Cardiac muscle cell (in vitro differentiated cells and primary cell): ENCODE measurements around the gene STX8. TPM values are rescaled to one million over a fixed set of nuclear protein-coding genes. Genes with fewer than 3 reads are reported as not detected.

Experiments
- polyA plus RNA-seq: library from polyadenylated mRNA; unstranded; fragments of >200 nt; fragmentation: Nextera tagmentation; extraction: Ambion mirVana; gene quantifications from 2 replicates; pipeline ENCODE4 v1.2.1, GENCODE V29; 2016
- total RNA-seq: library from RNA; depleted of rRNA; stranded (reverse); fragments of >200 nt; gene quantifications from 2 replicates; pipeline ENCODE4 v1.2.3, GENCODE V29; 2016

The STX8 gene
- total and polyA plus RNA-seq, 2 experiments from 2014 or later, result 46.9 to 95.2 TPM

Other genes starting within 250 kb of the STX8 start
- gene CFAP52, start 822 bp upstream of the STX8 start, total RNA-seq, result not detected in 2 replicates
- gene CFAP52, start 822 bp upstream of the STX8 start, polyA plus RNA-seq, result 0.50 and 0.75 TPM in 2 replicates
- 1.2 and 2.8 TPM in 2 replicates for gene USP43, start 69.7 kb upstream of the STX8 start, total RNA-seq
- gene USP43, start 69.7 kb upstream of the STX8 start, polyA plus RNA-seq, result 1.7 and 1.8 TPM in 2 replicates
- 0.63 and 1.2 TPM in 2 replicates for gene DHRS7C, start 215.8 kb upstream of the STX8 start, total RNA-seq
- gene DHRS7C, start 215.8 kb upstream of the STX8 start, polyA plus RNA-seq, result 1.1 TPM in 1 of 2 replicates, not detected in the other
- gene GSG1L2, start 246.3 kb upstream of the STX8 start, total RNA-seq, result not detected in 2 replicates
- not detected in 2 replicates for gene GSG1L2, start 246.3 kb upstream of the STX8 start, polyA plus RNA-seq